Measurements from ENCODE around the gene ZFAND2B. TPM values are rescaled to one million over a fixed set of nuclear protein-coding genes. Genes with fewer than 3 reads are reported as not detected.

ZFAND2B gene
- total and polyA plus RNA-seq, 4 experiments from 2014 or later, result 73.3 to 81.5 (median 78.0) TPM

- H3K4me1 ChIP-seq (ENCODE audit: insufficient read depth, low read length), result peaks cover 12% of the 10 kb centered on the region
- peaks cover 19 to 25% of the 10 kb centered on the region in 2 donors for H3K36me3 Mint-ChIP-seq
- no peaks in the 10 kb centered on the region for H3K27me3 Mint-ChIP-seq
- H3K4me1 Mint-ChIP-seq, result peaks cover 14 to 21% (median 18%) of the 10 kb centered on the region in 4 donors
- DNase-seq, result no peak
- no peaks in the 10 kb centered on the region for H3K9me3 ChIP-seq (ENCODE audit: control insufficient read depth in 1 of 2, low read length in 2 of 2)
- POLR2A ChIA-PET (ENCODE audit: partially characterized antibody), result interaction anchor here (0.8 to 10.6 kb wide), 3 partner anchors 15 to 118 kb away, joined by 4 to 123 read pairs (median 26); partner anchors contain the start of genes CNPPD1, DNAJB2 and RETREG2
- CTCF ChIA-PET (ENCODE audit: partially characterized antibody), result interaction anchor here (1.4 to 9.4 kb wide), 3 partner anchors 10 to 134 kb away, joined by 4 to 186 read pairs (median 79); partner anchors contain the start of gene ABCB6
- peak overlapping the region; percentile 88 to 99 (median 95) for H3K27ac Mint-ChIP-seq
- no peaks in the 10 kb centered on the region for H3K27me3 ChIP-seq (ENCODE audit: insufficient read depth, low read length)
- H3K9me3 Mint-ChIP-seq, result peaks cover 0 to 4% (median 0%) of the 10 kb centered on the region in 8 donors
- intact Hi-C loops (cut with micrococcal nuclease), result loop anchor here (2.0 to 5.0 kb wide), 3 partner anchors 58 to 449 kb away; partner anchors contain the start of genes ABCB6 and TTLL4
- peak overlapping the region; percentile 71 for H3K27ac ChIP-seq (ENCODE audit: low read depth, low read length)
- peak overlapping the region; percentile 89 to 98 (median 94) for H3K4me3 Mint-ChIP-seq
- H3K36me3 ChIP-seq (ENCODE audit: insufficient read depth, low read length), result peaks cover 19% of the 10 kb centered on the region
- H3K4me3 ChIP-seq (ENCODE audit: low read length in 2 of 2), result peak overlapping the region in 1 of 2 donors; percentile 70
Measured at GRCh38 chr2:219161097-219161496, 45.5 kb upstream of the ZFAND2B start.

- peaks cover 12% of the 10 kb centered on the region for H3K4me1 ChIP-seq (ENCODE audit: insufficient read depth, low read length)
- Mint-ChIP-seq H3K27ac (peak overlapping the region in 3 of 7 donors; percentile 4 to 33 (median 31)), H3K4me3 (peak overlapping the region in 1 of 8 donors; percentile 27), H3K36me3 (peaks cover 4 to 7% of the 10 kb centered on the region in 2 donors), H3K4me1 (peaks cover 14 to 21% (median 18%) of the 10 kb centered on the region in 4 donors), H3K9me3 (peaks cover 0 to 4% (median 0%) of the 10 kb centered on the region in 8 donors), H3K27me3 (no peaks in the 10 kb centered on the region)
- H3K36me3 ChIP-seq (ENCODE audit: insufficient read depth, low read length), result peaks cover 2% of the 10 kb centered on the region
- H3K4me3 ChIP-seq (ENCODE audit: low read length in 2 of 2), result no peak overlapping the region
- intact Hi-C loops (cut with micrococcal nuclease), result loop anchor here (5.0 kb wide), 2 partner anchors 266 to 451 kb away; partner anchors contain the start of gene TTLL4
- no peak for DNase-seq
- H3K27me3 ChIP-seq (ENCODE audit: insufficient read depth, low read length), result no peaks in the 10 kb centered on the region
- CTCF ChIA-PET (ENCODE audit: partially characterized antibody), result interaction anchor here (0.9 to 4.8 kb wide), 6 partner anchors 9 to 132 kb away, joined by 3 to 79 read pairs (median 4); partner anchors contain the start of gene CNPPD1
- POLR2A ChIA-PET (ENCODE audit: partially characterized antibody), result interaction anchor here (0.8 to 10.6 kb wide), 3 partner anchors 13 to 67 kb away, joined by 4 to 123 read pairs (median 5); partner anchors contain the start of genes ANKZF1, ATG9A, CNPPD1 and RETREG2
- H3K27ac ChIP-seq (ENCODE audit: low read depth, low read length), result no peak overlapping the region
- no peaks in the 10 kb centered on the region for H3K9me3 ChIP-seq (ENCODE audit: control insufficient read depth in 1 of 2, low read length in 2 of 2)
Measured at GRCh38 chr2:219163156-219163555, 43.4 kb upstream of the ZFAND2B start.

- Histone ChIP-seq H3K27ac (ENCODE audit: low read depth, low read length) (no peak overlapping the region), H3K4me1 (ENCODE audit: insufficient read depth, low read length) (peaks cover 6% of the 10 kb centered on the region), H3K9me3 (ENCODE audit: control insufficient read depth in 1 of 2, low read length in 2 of 2) (no peaks in the 10 kb centered on the region), H3K27me3 (ENCODE audit: insufficient read depth, low read length) (no peaks in the 10 kb centered on the region), H3K36me3 (ENCODE audit: insufficient read depth, low read length) (no peaks in the 10 kb centered on the region), H3K4me3 (ENCODE audit: low read length in 2 of 2) (no peak overlapping the region)
- intact Hi-C loops (cut with micrococcal nuclease), result no loop called here
- no peaks in the 10 kb centered on the region for H3K27me3 Mint-ChIP-seq
- ChIA-PET CTCF (ENCODE audit: partially characterized antibody) (interaction anchor here (1.2 to 4.8 kb wide), 3 partner anchors 10 to 134 kb away, joined by 3 to 30 read pairs (median 5); partner anchors contain the start of gene CNPPD1), POLR2A (ENCODE audit: partially characterized antibody) (interaction anchor here (0.7 to 10.6 kb wide), 5 partner anchors 11 to 366 kb away, joined by 3 to 123 read pairs (median 5); partner anchors contain the start of genes CNPPD1, RETREG2, TUBA4A and ZFAND2B)
- peak overlapping the region in 1 of 7 donors; percentile 7 for H3K27ac Mint-ChIP-seq
- H3K9me3 Mint-ChIP-seq, result peaks cover 0 to 2% (median 0%) of the 10 kb centered on the region in 8 donors
- peaks cover 8 to 13% (median 10%) of the 10 kb centered on the region in 4 donors for H3K4me1 Mint-ChIP-seq
- DNase-seq, result no peak
- H3K4me3 Mint-ChIP-seq, result no peak overlapping the region
- H3K36me3 Mint-ChIP-seq, result peaks cover 4% of the 10 kb centered on the region in 2 donors
Measured at GRCh38 chr2:219165058-219165911, 41.3 kb upstream of the ZFAND2B start.

- H3K36me3 Mint-ChIP-seq, result peaks cover 4 to 21% of the 10 kb centered on the region in 2 donors
- Histone ChIP-seq H3K27ac (ENCODE audit: low read depth, low read length) (no peak overlapping the region), H3K4me3 (ENCODE audit: low read length in 2 of 2) (no peak overlapping the region), H3K4me1 (ENCODE audit: insufficient read depth, low read length) (peaks cover 6% of the 10 kb centered on the region), H3K36me3 (ENCODE audit: insufficient read depth, low read length) (peaks cover 17% of the 10 kb centered on the region), H3K9me3 (ENCODE audit: control insufficient read depth in 1 of 2, low read length in 2 of 2) (no peaks in the 10 kb centered on the region), H3K27me3 (ENCODE audit: insufficient read depth, low read length) (no peaks in the 10 kb centered on the region)
- CTCF ChIA-PET (ENCODE audit: partially characterized antibody), result no interaction called here
- POLR2A ChIA-PET (ENCODE audit: partially characterized antibody), result interaction anchor here (0.6 kb wide), 1 partner anchor 38 kb away, joined by 3 read pairs; no protein-coding TSS in a partner anchor
- H3K9me3 Mint-ChIP-seq, result no peaks in the 10 kb centered on the region
- no peak for DNase-seq
- peaks cover 2 to 18% (median 7%) of the 10 kb centered on the region in 4 donors for H3K4me1 Mint-ChIP-seq
- no peak overlapping the region for H3K4me3 Mint-ChIP-seq
- H3K27ac Mint-ChIP-seq, result peak overlapping the region in 2 of 7 donors; percentile 42 to 57
- intact Hi-C loops (cut with micrococcal nuclease), result no loop called here
- H3K27me3 Mint-ChIP-seq, result no peaks in the 10 kb centered on the region
Measured at GRCh38 chr2:219167997-219168396, 38.6 kb upstream of the ZFAND2B start.

- ChIA-PET POLR2A (ENCODE audit: partially characterized antibody) (interaction anchor here (0.6 to 9.5 kb wide), 2 partner anchors 38 to 44 kb away, joined by 3 to 424 read pairs; partner anchors contain the start of genes ABCB6 and ZFAND2B), CTCF (ENCODE audit: partially characterized antibody) (interaction anchor here (9.8 kb wide), 1 partner anchor 44 kb away, joined by 253 read pairs; the partner anchor contains the start of genes ABCB6 and ZFAND2B)
- peaks cover 4 to 23% (median 10%) of the 10 kb centered on the region in 4 donors for H3K4me1 Mint-ChIP-seq
Measured at GRCh38 chr2:219168526-219168925, 38.1 kb upstream of the ZFAND2B start.

GRCh38 chr2:219168932-219169331 is 37.6 kb upstream of the ZFAND2B start:
- Histone ChIP-seq H3K36me3 (ENCODE audit: insufficient read depth, low read length) (peaks cover 24% of the 10 kb centered on the region), H3K9me3 (ENCODE audit: control insufficient read depth in 1 of 2, low read length in 2 of 2) (no peaks in the 10 kb centered on the region), H3K4me1 (ENCODE audit: insufficient read depth, low read length) (peaks cover 8% of the 10 kb centered on the region), H3K27me3 (ENCODE audit: insufficient read depth, low read length) (no peaks in the 10 kb centered on the region), H3K27ac (ENCODE audit: low read depth, low read length) (no peak overlapping the region), H3K4me3 (ENCODE audit: low read length in 2 of 2) (no peak overlapping the region)
- intact Hi-C loops (cut with micrococcal nuclease), result no loop called here
- Mint-ChIP-seq H3K4me1 (peaks cover 5 to 26% (median 12%) of the 10 kb centered on the region in 4 donors), H3K4me3 (no peak overlapping the region), H3K27me3 (no peaks in the 10 kb centered on the region), H3K36me3 (peaks cover 9 to 29% of the 10 kb centered on the region in 2 donors), H3K27ac (no peak overlapping the region), H3K9me3 (no peaks in the 10 kb centered on the region)
- ChIA-PET POLR2A (ENCODE audit: partially characterized antibody) (interaction anchor here (1.5 to 9.5 kb wide), 2 partner anchors 35 to 44 kb away, joined by 4 to 424 read pairs; partner anchors contain the start of genes ABCB6 and ZFAND2B), CTCF (ENCODE audit: partially characterized antibody) (interaction anchor here (3.1 to 9.8 kb wide), 3 partner anchors 44 to 126 kb away, joined by 8 to 253 read pairs (median 50); partner anchors contain the start of genes ABCB6 and ZFAND2B)
- no peak for DNase-seq

More at GRCh38 chr2:219168526-219168925, 38.1 kb upstream of the ZFAND2B start:
- Histone ChIP-seq H3K36me3 (ENCODE audit: insufficient read depth, low read length) (peaks cover 20% of the 10 kb centered on the region), H3K9me3 (ENCODE audit: control insufficient read depth in 1 of 2, low read length in 2 of 2) (no peaks in the 10 kb centered on the region), H3K4me1 (ENCODE audit: insufficient read depth, low read length) (peaks cover 6% of the 10 kb centered on the region), H3K27ac (ENCODE audit: low read depth, low read length) (no peak overlapping the region), H3K27me3 (ENCODE audit: insufficient read depth, low read length) (no peaks in the 10 kb centered on the region), H3K4me3 (ENCODE audit: low read length in 2 of 2) (no peak overlapping the region)
- Mint-ChIP-seq H3K36me3 (peaks cover 7 to 25% of the 10 kb centered on the region in 2 donors), H3K9me3 (no peaks in the 10 kb centered on the region), H3K27ac (peak overlapping the region in 1 of 7 donors; percentile 57), H3K27me3 (no peaks in the 10 kb centered on the region), H3K4me3 (no peak overlapping the region)
- intact Hi-C loops (cut with micrococcal nuclease), result no loop called here
- no peak for DNase-seq

All from CD4-positive, alpha-beta memory T cell (primary cell).